ENCODE results near the gene KCNQ1. TPM values are rescaled to one million over a fixed set of nuclear protein-coding genes. Genes with fewer than 3 reads are reported as not detected.

Gene KCNQ1
- total RNA-seq, 1 donor from 2014 or later = 1.6 TPM

DNA sequence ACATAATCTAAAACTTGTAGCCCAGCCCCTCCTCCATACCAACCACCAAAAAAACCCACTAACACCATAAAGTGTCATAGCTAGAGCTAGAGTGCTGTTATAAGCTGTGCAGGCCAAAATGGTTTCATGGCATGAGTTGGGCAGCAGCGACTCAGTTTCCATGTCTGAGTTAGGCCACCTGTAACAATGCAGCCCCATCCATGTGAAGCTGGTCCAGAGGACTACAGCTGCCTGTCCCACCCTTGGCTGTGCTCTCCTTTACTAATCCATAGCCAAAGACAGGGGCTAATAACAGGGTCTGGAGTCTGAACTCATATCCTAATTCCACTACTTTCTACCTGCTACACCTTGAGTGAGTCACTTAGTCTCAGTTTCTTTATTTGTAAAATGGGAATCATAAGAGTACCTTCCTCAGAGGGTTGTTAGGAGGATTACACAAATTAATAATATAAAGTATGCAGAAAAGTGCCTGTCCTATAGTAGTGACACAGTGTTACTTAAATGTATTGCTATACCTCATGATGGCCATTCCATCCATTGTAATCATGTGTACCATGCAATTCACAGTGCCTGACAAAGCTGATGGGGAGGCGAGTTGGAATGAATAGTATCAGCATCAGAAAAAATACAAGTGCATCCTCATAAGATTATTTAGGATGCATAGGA, 234.3 kb downstream of the KCNQ1 start:
- TF ChIP-seq, protein P1, sequence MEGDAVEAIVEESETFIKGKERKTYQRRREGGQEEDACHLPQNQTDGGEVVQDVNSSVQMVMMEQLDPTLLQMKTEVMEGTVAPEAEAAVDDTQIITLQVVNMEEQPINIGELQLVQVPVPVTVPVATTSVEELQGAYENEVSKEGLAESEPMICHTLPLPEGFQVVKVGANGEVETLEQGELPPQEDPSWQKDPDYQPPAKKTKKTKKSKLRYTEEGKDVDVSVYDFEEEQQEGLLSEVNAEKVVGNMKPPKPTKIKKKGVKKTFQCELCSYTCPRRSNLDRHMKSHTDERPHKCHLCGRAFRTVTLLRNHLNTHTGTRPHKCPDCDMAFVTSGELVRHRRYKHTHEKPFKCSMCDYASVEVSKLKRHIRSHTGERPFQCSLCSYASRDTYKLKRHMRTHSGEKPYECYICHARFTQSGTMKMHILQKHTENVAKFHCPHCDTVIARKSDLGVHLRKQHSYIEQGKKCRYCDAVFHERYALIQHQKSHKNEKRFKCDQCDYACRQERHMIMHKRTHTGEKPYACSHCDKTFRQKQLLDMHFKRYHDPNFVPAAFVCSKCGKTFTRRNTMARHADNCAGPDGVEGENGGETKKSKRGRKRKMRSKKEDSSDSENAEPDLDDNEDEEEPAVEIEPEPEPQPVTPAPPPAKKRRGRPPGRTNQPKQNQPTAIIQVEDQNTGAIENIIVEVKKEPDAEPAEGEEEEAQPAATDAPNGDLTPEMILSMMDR (IDR thresholded peaks at IDR 0.05; ENCODE audit: insufficient read depth, low read length, severe bottlenecking) = no peak
- no peak overlapping the region for H3K4me3 ChIP-seq (ENCODE audit: low read depth, low read length)
- no peaks in the 10 kb centered on the region for H3K36me3 ChIP-seq (ENCODE audit: control insufficient read depth, insufficient read depth, low read length)
- no peaks in the 10 kb centered on the region for H3K27me3 ChIP-seq (ENCODE audit: control insufficient read depth, insufficient read depth, low read length)
- DNase-seq (ENCODE audit: low read depth) = no peak
- FAIRE-seq = no peak

DNA sequence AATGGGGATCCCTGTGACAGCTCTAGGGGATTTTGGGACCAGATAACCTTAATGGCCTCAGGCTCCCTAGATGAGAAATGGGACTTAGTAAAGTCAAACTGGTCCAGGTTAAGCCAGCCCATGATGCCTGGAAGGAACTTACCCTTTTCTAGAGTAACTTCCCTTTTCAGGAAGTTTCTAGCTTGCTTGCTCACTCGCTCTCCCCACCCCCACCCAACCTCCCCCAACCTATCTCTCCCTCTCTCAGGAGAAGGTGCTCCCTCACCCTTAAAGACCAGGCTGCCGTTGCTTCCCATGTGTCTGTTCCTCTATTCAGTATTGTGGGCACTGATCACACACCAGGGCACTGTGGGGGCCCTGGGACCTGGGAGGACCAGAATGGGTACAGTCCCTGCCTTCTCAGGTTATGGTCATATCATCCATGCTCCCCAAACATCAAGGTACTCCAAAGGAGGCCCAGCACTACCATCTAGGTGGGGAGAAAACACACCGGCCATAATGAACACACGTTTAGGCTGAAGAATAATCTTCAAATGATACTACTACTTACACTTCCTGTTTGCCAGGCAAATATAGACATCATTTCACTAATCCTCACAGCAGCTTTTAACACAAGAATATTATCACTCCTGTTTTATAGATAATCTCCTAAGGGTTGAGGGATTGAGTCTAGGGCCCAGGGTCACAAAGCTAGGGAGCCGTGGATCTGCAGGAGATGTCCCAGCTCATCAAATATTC, 236.8 kb downstream of the KCNQ1 start:
- FAIRE-seq (no peak), DNase-seq (ENCODE audit: low read depth) (no peak)
- Histone ChIP-seq H3K36me3 (ENCODE audit: control insufficient read depth, insufficient read depth, low read length) (peaks cover 1% of the 10 kb centered on the region), H3K4me3 (ENCODE audit: low read depth, low read length) (no peak overlapping the region), H3K27me3 (ENCODE audit: control insufficient read depth, insufficient read depth, low read length) (no peaks in the 10 kb centered on the region)
- TF ChIP-seq, protein P1 (IDR thresholded peaks at IDR 0.05; ENCODE audit: insufficient read depth, low read length, severe bottlenecking) = no peak

DNA sequence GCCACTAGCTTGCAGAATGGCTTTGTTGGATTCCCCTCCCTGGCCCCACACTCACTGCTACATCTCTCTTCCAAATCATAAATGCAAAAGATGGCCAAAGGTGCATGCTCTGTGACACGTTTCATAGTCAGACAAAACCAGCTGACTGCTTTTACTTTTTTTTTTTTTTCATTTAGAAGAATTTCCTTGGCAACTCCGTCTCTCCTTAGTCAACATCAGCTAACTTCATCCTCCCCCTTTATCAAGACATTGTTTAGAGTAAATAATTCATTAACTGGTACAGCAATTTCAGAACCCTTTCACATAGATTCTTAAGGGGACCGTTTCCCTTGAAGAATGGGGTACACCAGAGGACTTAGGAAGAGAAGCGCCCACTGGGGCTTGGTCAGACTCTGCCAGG, 239.0 kb downstream of the KCNQ1 start:
- Histone ChIP-seq H3K36me3 (ENCODE audit: control insufficient read depth, insufficient read depth, low read length) (peaks cover 1% of the 10 kb centered on the region), H3K4me3 (ENCODE audit: low read depth, low read length) (no peak overlapping the region), H3K27me3 (ENCODE audit: control insufficient read depth, insufficient read depth, low read length) (no peaks in the 10 kb centered on the region)
- DNase-seq (ENCODE audit: low read depth) (no peak), FAIRE-seq (no peak)
- TF ChIP-seq, protein P1 (IDR thresholded peaks at IDR 0.05; ENCODE audit: insufficient read depth, low read length, severe bottlenecking) = no peak

DNA sequence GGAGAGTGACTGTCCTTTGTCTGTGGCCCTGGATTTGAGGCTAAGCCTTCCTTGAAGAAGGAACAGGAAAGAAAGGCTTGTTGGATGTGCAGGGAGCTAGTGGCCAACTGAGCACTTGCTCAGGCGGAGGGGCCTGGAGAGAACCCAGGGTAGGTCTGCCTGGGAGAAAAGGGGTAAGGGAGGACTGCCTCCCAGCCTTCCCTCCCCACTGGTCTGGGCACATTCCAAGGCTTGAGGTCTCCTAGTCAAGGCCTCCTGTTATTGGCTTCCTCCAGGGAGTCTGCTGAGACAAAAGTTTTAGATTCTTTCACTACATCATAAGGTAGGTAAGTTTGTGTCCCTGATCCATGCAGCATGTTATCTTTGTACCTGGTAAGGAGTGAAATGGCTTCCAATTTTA, 239.8 kb downstream of the KCNQ1 start:
- TF ChIP-seq, protein P1 (IDR thresholded peaks at IDR 0.05; ENCODE audit: insufficient read depth, low read length, severe bottlenecking) = no peak
- Histone ChIP-seq H3K36me3 (ENCODE audit: control insufficient read depth, insufficient read depth, low read length) (peaks cover 1% of the 10 kb centered on the region), H3K4me3 (ENCODE audit: low read depth, low read length) (no peak overlapping the region), H3K27me3 (ENCODE audit: control insufficient read depth, insufficient read depth, low read length) (no peaks in the 10 kb centered on the region)
- no peak for FAIRE-seq
- no peak for DNase-seq (ENCODE audit: low read depth)

DNA sequence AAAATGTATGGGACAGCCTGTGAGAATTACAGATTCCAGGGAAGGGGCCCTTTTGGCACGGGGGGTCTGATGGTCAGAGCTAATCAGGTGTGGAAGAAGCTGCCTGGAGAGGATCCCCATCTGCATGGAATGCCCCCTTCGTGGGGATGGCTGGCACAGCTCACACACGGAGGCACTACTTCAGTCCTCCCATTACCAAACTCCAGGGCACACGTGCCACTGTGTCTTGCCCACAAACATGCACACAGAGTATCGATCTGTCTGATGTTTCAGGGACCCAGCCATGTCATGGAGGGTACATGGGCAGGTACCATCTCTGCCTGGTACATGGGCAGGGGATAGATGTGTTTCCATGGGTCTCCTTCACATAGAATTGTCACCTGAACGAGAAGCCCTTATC, 240.2 kb downstream of the KCNQ1 start:
- Histone ChIP-seq H3K27me3 (ENCODE audit: control insufficient read depth, insufficient read depth, low read length) (no peaks in the 10 kb centered on the region), H3K36me3 (ENCODE audit: control insufficient read depth, insufficient read depth, low read length) (peaks cover 1% of the 10 kb centered on the region), H3K4me3 (ENCODE audit: low read depth, low read length) (no peak overlapping the region)
- TF ChIP-seq, protein P1 (IDR thresholded peaks at IDR 0.05; ENCODE audit: insufficient read depth, low read length, severe bottlenecking) = no peak
- DNase-seq (ENCODE audit: low read depth) (no peak), FAIRE-seq (peak; percentile 86)

Data from bronchial epithelial cell (primary cell).